ENCODE data around the gene SYAP1.
"Not testable (repeated sequence)": the region's sequence is repeated elsewhere in the genome, so short reads cannot be mapped to it uniquely, and the experiment has no call there.

The SYAP1 gene

DNA sequence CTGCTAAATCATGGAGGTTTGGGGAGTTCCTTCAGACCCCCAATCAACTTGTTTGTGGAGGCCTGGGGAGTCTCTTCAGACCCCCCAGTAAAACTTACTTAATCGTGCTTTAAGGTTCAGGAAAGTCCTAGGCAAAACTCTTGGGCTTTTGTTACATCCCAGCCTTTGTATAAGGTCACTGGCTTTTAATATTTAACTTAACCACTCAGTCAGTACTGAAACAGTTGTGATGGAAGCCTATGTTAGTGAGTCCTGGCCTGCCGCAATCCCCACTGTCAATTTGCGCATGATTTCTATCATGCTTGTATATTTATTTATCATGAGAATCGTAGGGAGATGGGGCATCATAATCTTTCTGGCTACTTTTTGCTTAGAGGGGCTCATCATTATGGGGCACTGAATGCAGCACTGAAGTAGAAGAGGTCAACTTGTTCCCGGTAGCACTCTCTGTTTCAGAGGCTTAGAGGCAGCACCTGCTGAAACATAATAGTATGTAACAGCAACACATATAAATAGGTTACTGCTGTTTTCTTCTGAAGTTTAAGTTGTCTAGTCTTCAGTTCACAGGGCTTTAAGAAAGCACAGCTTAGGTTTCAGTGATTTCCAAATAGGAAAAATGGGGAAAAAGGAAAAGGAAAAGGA, 7.1 kb downstream of the SYAP1 start:
- not testable (repeated sequence) for DNase-seq

DNA sequence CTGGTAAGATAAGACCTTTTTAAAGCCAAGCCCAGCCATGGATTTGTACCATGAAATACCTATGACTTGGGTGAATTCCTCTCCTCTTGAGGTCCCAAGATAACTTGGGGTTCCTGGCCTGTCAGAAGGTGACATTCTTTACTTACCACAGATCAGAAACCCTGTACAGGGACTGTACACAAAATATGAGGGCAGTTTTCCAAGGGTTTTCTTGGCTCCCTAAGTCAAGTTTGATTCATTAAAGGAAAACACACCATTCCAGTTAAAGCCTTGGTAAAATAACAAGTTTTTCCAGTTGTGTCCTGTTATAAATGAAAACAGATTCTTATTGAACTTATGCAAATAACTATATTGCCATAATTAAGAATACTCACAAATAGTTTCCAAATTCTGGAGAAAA, 8.2 kb downstream of the SYAP1 start:
- no peak for DNase-seq

GRCh38 chrX:16730450-16730849, 11.0 kb downstream of the SYAP1 start:
- no peak for DNase-seq

GRCh38 chrX:16733013-16733412, 13.6 kb downstream of the SYAP1 start:
- no peak for DNase-seq

DNA sequence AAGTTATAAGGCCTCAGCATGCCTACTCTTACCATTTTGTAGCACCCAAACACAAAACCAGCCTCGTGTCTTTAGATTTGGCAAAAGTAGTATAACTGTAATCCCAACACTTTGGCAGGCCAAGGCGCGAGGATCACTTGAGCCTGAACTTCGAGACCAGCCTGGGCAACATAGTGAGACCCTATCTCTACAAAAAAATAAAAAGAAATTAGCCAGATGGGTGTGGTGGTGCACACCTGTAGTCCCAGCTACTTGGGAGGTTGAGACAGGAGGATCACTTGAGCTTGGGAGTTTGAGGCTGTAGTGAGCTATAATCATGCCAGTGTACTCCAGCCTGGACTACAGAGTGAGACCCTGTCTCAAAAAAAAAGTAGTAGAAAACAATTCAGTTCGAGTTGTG, 17.6 kb downstream of the SYAP1 start:
- no peak for DNase-seq

DNA sequence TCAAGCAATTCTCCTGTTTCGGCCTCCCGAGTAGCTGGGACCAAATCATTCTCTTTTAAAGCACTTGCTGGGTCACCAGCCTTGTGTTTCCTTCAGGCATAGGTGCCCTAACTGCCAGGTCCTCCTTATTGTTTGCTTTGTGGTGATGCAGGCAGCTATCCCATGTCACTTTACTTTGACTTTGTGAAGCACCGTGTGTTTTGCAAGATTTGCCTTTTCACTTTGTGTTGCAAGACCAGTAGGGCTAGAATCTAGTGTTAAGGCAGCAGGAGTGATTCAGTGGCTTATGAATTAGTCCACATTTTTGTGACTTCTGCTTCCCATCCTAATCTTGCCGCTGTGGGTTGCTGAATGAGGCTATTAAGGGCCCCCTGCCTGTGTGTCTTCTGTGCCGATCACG, 20.2 kb downstream of the SYAP1 start:
- peak in 1 of 2 donors; percentile 1 for DNase-seq

DNA sequence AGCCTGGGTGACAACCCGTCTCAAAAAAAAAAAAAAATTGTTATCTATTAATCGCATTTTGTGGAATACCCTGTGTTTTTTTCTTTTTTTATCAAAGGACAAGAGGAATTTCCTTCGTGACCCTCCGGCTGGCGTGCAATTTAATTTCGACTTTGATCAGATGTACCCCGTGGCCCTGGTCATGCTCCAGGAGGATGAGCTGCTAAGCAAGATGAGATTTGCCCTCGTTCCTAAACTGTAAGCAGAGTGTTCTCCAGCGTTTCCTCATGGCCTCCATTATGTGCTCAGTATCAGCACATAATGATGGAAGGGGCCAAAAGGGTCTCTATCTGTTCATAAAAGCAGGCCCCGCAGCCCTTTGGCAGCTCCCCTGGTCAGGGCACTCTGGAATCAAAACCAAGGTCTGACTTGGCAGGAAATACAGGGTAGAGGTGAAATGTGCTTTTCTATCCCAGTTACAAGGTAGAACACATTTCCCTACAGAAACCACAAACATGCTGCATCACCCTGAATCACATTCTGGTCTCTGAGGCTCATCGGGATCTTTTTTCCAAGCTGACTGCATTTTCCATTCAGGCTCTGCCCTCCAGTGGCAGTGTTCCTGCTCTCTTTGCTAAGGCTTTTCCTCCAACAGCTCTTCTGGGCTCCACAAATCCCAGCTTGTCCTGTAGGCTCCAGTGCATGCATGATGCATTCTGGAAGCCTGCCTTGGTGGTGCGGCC, 24.4 kb downstream of the SYAP1 start:
- no peak for DNase-seq

DNA sequence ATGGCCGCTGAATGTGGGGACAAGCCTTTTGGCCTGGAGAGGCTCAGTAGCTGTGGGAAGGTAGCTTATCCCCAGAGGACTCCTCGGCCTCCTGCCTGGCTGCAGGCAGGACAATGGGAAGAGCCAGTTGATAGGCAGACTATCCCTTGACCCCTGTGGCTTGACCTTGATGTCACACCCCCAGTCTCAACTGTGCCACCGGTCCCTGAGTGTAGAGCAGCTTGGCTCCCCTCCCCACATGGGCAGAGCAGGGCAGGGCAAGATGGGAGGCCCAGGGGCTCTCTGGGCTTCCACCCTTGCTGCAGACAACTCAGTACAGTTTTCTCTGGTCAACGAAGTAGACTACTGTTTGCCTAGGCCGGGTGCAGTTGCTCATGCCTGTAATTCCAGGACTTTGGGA, 25.7 kb downstream of the SYAP1 start:
- DNase-seq = no peak

DNA sequence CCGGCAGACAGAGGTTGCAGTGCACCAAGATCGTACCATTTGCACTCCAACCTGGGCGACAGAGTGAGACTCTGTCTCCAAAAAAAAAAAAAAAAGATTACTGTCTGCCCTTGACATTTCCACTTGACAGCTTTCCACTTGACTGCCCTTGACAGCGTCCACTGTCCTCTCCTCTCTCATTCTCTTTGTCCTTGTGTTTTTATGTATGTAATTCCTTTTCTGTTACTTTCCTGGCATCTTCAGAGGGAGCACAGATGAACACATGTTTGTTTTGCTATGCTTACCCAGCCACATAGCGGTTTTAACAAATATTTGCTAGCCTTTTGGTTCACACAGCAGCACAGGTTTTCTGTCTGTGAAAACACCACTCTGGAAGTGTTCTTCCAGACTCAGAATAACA, 26.2 kb downstream of the SYAP1 start:
- no peak for DNase-seq

- DNase-seq = no peak
Measured at GRCh38 chrX:16748425-16748824, 29.0 kb downstream of the SYAP1 start.

DNA sequence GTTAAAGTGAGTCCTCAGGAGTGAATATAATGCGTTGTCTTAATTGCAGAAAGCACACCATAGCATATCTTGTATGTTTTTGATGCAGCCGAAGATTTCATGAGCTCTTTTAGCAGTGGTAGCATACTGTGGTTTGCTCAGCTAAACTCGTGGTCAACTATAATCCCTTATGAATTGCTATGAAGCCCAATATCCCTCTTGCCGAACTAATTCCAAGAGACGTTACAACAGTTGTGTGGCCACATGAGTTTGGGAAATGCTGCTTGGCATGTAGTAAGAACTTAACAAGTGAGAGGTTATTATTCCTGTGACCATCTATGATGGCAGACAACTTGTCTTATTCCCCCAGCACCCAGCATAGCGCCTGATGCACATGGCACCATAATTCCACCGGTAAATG, 30.7 kb downstream of the SYAP1 start:
- no peak for DNase-seq

DNA sequence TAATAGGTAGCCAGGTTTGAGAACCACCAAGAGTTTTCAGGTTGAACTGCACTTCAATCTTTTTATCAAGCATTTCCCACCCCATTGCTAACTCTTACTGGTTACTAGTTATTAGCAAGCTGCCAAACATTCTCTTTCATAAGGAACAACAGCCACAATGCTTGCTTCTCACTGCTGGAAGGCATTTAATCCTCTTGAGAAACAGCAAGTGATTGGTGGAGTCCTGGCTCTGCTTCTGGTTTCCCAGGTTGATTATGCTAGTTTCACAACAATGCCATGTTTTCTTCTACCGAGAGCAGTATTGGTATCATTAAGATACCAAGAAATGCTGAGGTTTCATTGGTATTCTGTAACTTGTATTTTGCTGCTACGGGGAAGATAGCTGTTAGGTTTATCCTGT, 34.6 kb downstream of the SYAP1 start:
- DNase-seq = no peak

DNA sequence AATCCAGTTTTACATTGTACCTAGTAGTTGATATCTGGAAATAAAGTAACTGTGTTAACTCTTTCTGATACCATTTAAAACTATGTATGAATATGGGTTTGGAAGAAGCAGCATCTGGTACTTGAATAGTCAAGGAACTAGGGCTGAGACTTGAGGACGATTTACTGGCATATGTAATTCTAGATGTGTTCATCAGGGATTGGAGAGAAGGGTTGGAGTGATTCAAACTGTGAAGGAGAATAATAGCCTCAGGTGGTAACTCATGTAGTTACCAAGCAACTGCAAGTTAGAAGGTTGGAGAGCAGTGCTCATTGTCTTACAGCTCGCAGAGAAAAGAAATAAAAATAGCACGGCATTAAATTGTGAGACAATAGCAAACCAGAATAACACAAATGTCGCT, 37.3 kb downstream of the SYAP1 start:
- DNase-seq = no peak

DNA sequence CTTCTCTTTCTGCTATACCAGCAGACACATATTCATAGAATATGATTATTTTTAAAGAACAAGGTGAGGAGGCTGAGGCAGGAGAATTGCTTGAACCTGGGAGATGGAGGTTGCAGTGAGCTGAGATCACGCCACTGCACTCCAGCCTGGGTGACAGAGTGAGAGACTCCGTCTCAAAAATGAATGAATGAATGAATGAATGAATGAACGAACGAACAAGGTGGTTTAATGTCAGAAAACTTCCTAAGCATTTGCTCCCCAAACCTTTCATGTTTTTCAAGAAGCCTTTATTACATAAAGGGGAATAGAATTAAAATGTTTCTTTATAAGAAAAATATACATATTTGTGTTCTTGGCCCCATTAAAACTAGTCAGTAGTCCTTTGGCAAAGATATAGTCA, 42.1 kb downstream of the SYAP1 start:
- not testable (repeated sequence) for DNase-seq

GRCh38 chrX:16762579-16762978, 43.2 kb downstream of the SYAP1 start:
- DNase-seq = no peak

- no peak for DNase-seq
Measured at GRCh38 chrX:16765594-16765993, 46.2 kb downstream of the SYAP1 start.

DNA sequence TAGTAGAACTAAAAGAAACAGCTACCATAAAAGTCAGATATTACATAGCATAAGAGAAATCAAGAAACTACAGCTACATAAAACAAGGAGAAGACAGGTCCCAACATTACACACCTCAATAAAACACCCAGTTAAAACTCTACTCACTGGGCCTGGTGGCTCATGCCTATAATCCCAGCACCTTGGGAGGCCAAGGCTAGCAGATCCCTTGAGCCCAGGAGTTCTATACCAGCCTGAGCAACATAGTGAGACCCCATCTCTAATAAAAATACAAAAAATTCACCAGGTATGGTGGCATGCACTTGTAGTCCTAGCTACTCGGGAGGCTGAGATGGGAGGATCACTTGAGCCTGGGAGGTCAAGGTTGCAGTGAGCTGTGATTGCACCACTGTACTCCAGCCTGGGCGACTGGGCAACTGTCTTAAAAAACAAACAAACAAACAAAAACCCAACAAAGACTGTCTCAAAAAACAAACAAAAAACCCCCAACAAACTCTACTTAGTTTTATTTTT, 51.6 kb downstream of the SYAP1 start:
- no peak for DNase-seq

DNA sequence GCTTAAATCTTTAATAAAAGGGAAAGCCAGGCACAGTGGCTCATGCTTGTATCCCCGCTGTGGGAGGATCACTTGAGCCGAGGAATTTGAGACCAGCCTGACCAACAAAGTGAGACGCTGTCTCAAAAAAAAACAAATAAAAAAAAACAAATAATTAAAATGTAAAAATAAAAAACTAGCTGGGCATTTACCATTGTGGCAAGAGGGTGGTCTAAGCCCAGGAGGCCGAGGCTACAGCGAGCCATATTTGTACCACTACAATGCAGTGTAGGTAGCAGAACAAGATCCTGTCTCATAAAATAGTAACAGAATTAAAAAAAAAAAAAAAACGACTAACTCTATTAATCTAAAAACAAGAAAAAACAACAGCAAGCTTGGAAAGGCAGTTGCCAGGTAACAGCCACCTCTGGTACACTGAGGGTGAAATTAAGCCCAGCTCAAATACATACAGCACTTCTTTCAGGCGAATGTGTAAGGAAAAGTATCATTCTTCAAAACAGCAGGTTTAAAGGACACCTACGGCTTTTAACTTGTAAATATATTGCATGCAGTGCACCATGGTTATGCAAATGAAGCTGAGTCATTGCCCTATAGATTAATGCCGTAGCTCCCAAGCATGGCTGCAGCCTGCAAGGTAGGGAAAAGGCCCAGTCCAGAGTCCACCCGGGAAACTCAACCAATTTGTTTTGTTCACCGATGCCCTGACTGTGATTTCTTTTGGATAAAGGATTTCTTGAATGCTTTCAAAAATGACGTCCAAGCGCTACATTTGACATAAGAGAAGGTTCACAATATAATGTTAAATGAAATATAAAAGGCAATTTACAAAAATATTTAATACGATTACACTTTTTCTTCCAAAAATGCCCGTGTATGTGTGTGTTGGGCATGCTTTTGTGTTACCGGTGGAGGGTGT, 52.3 kb downstream of the SYAP1 start:
- DNase-seq = peak in 1 of 2 donors; percentile 14

DNA sequence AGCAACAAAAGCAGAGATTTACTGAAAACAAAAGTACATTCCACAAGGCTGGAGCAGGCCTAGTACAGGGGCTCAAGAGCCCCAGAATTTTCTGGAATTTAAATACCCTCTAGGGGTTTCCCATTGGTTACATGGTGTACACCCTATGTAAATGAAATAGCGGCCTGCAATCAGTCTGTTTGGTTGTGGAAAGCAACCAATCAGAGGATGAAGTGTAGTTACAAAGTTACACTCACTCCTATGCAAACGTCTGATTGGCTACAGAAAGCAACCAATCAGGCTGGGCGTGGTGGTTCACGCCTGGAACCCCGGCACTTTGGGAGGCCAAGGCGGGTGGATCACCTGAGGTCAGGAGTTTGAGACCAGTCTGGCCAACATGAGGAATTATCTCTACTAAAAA, 53.0 kb downstream of the SYAP1 start:
- DNase-seq = no peak

GRCh38 chrX:16774746-16775145, 55.3 kb downstream of the SYAP1 start:
- no peak for DNase-seq

GRCh38 chrX:16778545-16778944, 59.1 kb downstream of the SYAP1 start:
- DNase-seq = no peak

GRCh38 chrX:16778993-16779392, 59.6 kb downstream of the SYAP1 start:
- no peak for DNase-seq

DNA sequence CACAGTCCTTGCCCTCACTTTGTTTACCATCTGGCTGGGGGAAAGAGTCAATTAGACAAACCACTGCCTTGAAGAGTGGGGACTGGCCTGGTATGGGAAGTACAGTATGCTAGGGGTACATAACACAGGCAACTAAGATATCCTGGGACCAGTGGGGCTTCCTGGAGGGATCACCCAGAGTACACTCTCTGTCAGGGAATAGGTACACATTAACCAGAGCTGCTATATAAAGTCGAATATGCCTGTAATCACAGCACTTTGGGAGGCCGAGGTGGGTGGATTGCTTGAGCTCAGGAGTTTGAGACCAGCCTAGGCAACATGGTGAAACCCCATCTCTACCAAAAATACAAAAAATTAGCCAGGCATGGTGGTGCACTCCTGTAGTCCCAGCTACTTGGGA, 60.4 kb downstream of the SYAP1 start:
- not testable (repeated sequence) for DNase-seq

GRCh38 chrX:16783452-16783851, 64.0 kb downstream of the SYAP1 start:
- no peak for DNase-seq

All from inflammatory macrophage treated with lipopolysaccharide for 1 hour (primary cell).